Left lung (tissue), 10 donors: ENCODE measurements around the gene MCM8. TPM values are rescaled to one million over a fixed set of nuclear protein-coding genes. Genes with fewer than 3 reads are reported as not detected.
A peak's percentile ranks its signal among the peaks of the same experiment; 100 is the strongest.

Experiments used
- ATAC-seq: fragments of 200-7000 bp; cut with Tn5 transposase; one replicate; pipeline ENCODE4 v1.9.1; 2020; ENCODE audit warnings: moderate library complexity
- DNase-seq, 4 donors: peaks; one replicate each; pipeline ENCODE4 v3.0.0-alpha.2; 2013 to 2020
- H3K27ac ChIP-seq, 2 donors: fragments of 200-600 bp; sonication (generic) in 1 of 2; one replicate each; pipeline versions ENCODE4 v1.5.0 to v1.8.0; 2020 to 2021
- H3K27me3 ChIP-seq, 2 donors: fragments of 200-600 bp; sonication (generic) in 1 of 2; one replicate each; pipeline versions ENCODE4 v1.5.0 to v1.8.0; 2020 to 2021
- H3K36me3 ChIP-seq, 2 donors: fragments of 200-600 bp; sonication (generic) in 1 of 2; one replicate each; pipeline versions ENCODE4 v1.5.0 to v1.8.0; 2020 to 2021
- H3K4me1 ChIP-seq, 2 donors: fragments of 200-600 bp; one replicate each; pipeline ENCODE4 v1.8.0; 2021
- H3K4me3 ChIP-seq, 2 donors: fragments of 200-600 bp; sonication (generic) in 1 of 2; one replicate each; pipeline versions ENCODE4 v1.5.0 to v1.8.0; 2020 to 2021; ENCODE audit warnings: mild to moderate bottlenecking in 1 of 2
- H3K9me3 ChIP-seq, 2 donors: fragments of 200-600 bp; sonication (generic) in 1 of 2; one replicate each; pipeline versions ENCODE4 v1.5.0 to v1.8.0; 2020 to 2021
- CTCF ChIP-seq, 2 donors: fragments of 200-600 bp; sonication (generic) in 1 of 2; IDR thresholded peaks; one replicate each; pipeline versions ENCODE4 v1.5.0 to v1.8.0; 2021; ENCODE audit warnings: antibody characterized with exemption in 2 of 2
- intact Hi-C, 2 donors: fragments of 100-400 bp; cut with DNase I; formaldehyde crosslinking; loops; one replicate each; pipeline versions ENCODE4 v1.11.2 to v1.14.2; 2022
- polyA plus RNA-seq, 6 donors: library from polyadenylated mRNA; unstranded; fragments of 120-200 nt; gene quantifications; one replicate each; pipeline ENCODE4 v1.2.1, GENCODE V29; 2013; ENCODE audit not compliant: insufficient read length in 6 of 6
- total RNA-seq, 2 donors: library from RNA; stranded (reverse); fragmentation: NEBNext Ultra II Directional; extraction: Animal tissue kit (Norgen Biotek cat#: 25700); gene quantifications; one replicate each; pipeline ENCODE4 v1.2.1, GENCODE V29; 2021
- donor health status: DM: no; HTN: yes; CAD: no.
- donor health status: DM: no; HTN: no; CAD: no.

Gene MCM8
- total and polyA plus RNA-seq, 8 donors: 6.4 to 20.2 (median 15.3) TPM

GRCh38 chr20:6034134-6034969 lies 83.9 kb downstream of the MCM8 start:
- DNase-seq (no peak), ATAC-seq (peak; percentile 68)
- H3K27ac ChIP-seq: no peak overlapping the region
- TF ChIP-seq CTCF (IDR thresholded peaks at IDR 0.05): no peak
- H3K4me1 ChIP-seq: peaks cover 0 to 24% of the 10 kb centered on the region in 2 donors
- H3K4me3 ChIP-seq: no peak overlapping the region
- no peaks in the 10 kb centered on the region for H3K27me3 ChIP-seq
- intact Hi-C loops: no loop called here
- H3K36me3 ChIP-seq: peaks cover 0 to 72% of the 10 kb centered on the region in 2 donors
- H3K9me3 ChIP-seq: no peaks in the 10 kb centered on the region

- Histone ChIP-seq H3K4me1 (peaks cover 0 to 20% of the 10 kb centered on the region in 2 donors), H3K27ac (no peak overlapping the region), H3K4me3 (no peak overlapping the region), H3K27me3 (no peaks in the 10 kb centered on the region), H3K9me3 (no peaks in the 10 kb centered on the region), H3K36me3 (peaks cover 0 to 90% of the 10 kb centered on the region in 2 donors)
- DNase-seq (no peak), ATAC-seq (no peak)
- no peak for TF ChIP-seq CTCF (IDR thresholded peaks at IDR 0.05)
- intact Hi-C loops: no loop called here
These were observed 85.8 kb downstream of the MCM8 start for GRCh38 chr20:6036213-6036612.

- intact Hi-C loops: no loop called here
- Histone ChIP-seq H3K4me1 (peaks cover 0 to 20% of the 10 kb centered on the region in 2 donors), H3K36me3 (peaks cover 0 to 98% of the 10 kb centered on the region in 2 donors), H3K27ac (no peak overlapping the region), H3K27me3 (no peaks in the 10 kb centered on the region), H3K4me3 (no peak overlapping the region), H3K9me3 (no peaks in the 10 kb centered on the region)
- TF ChIP-seq CTCF (IDR thresholded peaks at IDR 0.05): no peak
- no peak for DNase-seq
- no peak for ATAC-seq
These were observed 86.6 kb downstream of the MCM8 start for GRCh38 chr20:6037082-6037481.

GRCh38 chr20:6038256-6038655 lies 87.8 kb downstream of the MCM8 start:
- intact Hi-C loops: no loop called here
- DNase-seq (no peak), ATAC-seq (no peak)
- no peak overlapping the region for H3K27ac ChIP-seq
- no peak for TF ChIP-seq CTCF (IDR thresholded peaks at IDR 0.05)
- H3K9me3 ChIP-seq: no peaks in the 10 kb centered on the region
- H3K36me3 ChIP-seq: peaks cover 0 to 99% of the 10 kb centered on the region in 2 donors
- H3K27me3 ChIP-seq: no peaks in the 10 kb centered on the region
- H3K4me1 ChIP-seq: peaks cover 0 to 18% of the 10 kb centered on the region in 2 donors
- H3K4me3 ChIP-seq: no peak overlapping the region

GRCh38 chr20:6039766-6040165 lies 89.3 kb downstream of the MCM8 start:
- H3K27ac ChIP-seq: no peak overlapping the region
- TF ChIP-seq CTCF (IDR thresholded peaks at IDR 0.05): no peak
- no peak for ATAC-seq
- no peak overlapping the region for H3K4me3 ChIP-seq
- H3K9me3 ChIP-seq: no peaks in the 10 kb centered on the region
- H3K36me3 ChIP-seq: peaks cover 0 to 99% of the 10 kb centered on the region in 2 donors
- H3K4me1 ChIP-seq: peaks cover 0 to 4% of the 10 kb centered on the region in 2 donors
- no peak for DNase-seq
- intact Hi-C loops: no loop called here
- no peaks in the 10 kb centered on the region for H3K27me3 ChIP-seq
